Gastrocnemius medialis (tissue), 4 donors: ENCODE data around the gene IRF2BPL.

Source experiments
- CTCF ChIP-seq, 5 experiments: fragments of 450-650 bp in 3 of 5; fragments of 200-600 bp in 2 of 5; sonication (generic) in 2 of 5; IDR thresholded peaks in 4 of 5; conservative IDR thresholded peaks in 1 of 5; 1 replicate in 4 of 5; 2 replicates in 1 of 5; pipeline ENCODE4 v1.5.1; 2016 to 2019; ENCODE audit warnings: antibody characterized with exemption in 5 of 5, mild to moderate bottlenecking in 3 of 5, moderate library complexity in 3 of 5
- POLR2A ChIP-seq, 2 donors: fragments of 450-650 bp; IDR thresholded peaks; one replicate each; pipeline ENCODE4 v1.6.1; 2017; ENCODE audit warnings: antibody characterized with exemption in 2 of 2, mild to moderate bottlenecking in 2 of 2, moderate library complexity in 2 of 2

- no peak for TF ChIP-seq CTCF (IDR thresholded peaks at IDR 0.05 in 4 of 5, conservative IDR thresholded peaks at IDR 0.05 in 1 of 5)
- TF ChIP-seq POLR2A (IDR thresholded peaks at IDR 0.05) = no peak
Measured at GRCh38 chr14:76993752-76994151, 34.8 kb downstream of the IRF2BPL start.
